Neuron (in vitro differentiated cells): ENCODE data around the gene CDIP1.

Experiments
- H2AFZ ChIP-seq: one replicate; pipeline ENCODE4 v1.6.1; 2013; ENCODE audit warnings: low read depth, mild to moderate bottlenecking, inconsistent platforms, low read length, moderate library complexity
- H3K27me3 ChIP-seq: one replicate; pipeline ENCODE4 v1.6.1; 2013; ENCODE audit warnings: low read length; ENCODE audit not compliant: insufficient read depth
- H3K36me3 ChIP-seq: one replicate; pipeline ENCODE4 v1.6.1; 2013; ENCODE audit warnings: low read length; ENCODE audit not compliant: insufficient read depth
- H3K4me1 ChIP-seq: one replicate; pipeline ENCODE4 v1.6.1; 2013; ENCODE audit warnings: low read length; ENCODE audit not compliant: insufficient read depth
- H3K4me3 ChIP-seq: 2 replicates; pipeline ENCODE4 v1.5.1; 2013; ENCODE audit warnings: mild to moderate bottlenecking, low read length, moderate library complexity
- H3K9me3 ChIP-seq: one replicate; pipeline ENCODE4 v1.6.1; 2013; ENCODE audit warnings: low read length

CDIP1 gene

GRCh38 chr16:4488499-4488967 lies 50.0 kb downstream of the CDIP1 start:
- H3K4me1 ChIP-seq: peaks cover 4% of the 10 kb centered on the region
- H3K36me3 ChIP-seq: no peaks in the 10 kb centered on the region
- no peaks in the 10 kb centered on the region for H3K27me3 ChIP-seq
- H3K4me3 ChIP-seq: no peak overlapping the region
- H2AFZ ChIP-seq: no peak overlapping the region
- no peaks in the 10 kb centered on the region for H3K9me3 ChIP-seq

DNA sequence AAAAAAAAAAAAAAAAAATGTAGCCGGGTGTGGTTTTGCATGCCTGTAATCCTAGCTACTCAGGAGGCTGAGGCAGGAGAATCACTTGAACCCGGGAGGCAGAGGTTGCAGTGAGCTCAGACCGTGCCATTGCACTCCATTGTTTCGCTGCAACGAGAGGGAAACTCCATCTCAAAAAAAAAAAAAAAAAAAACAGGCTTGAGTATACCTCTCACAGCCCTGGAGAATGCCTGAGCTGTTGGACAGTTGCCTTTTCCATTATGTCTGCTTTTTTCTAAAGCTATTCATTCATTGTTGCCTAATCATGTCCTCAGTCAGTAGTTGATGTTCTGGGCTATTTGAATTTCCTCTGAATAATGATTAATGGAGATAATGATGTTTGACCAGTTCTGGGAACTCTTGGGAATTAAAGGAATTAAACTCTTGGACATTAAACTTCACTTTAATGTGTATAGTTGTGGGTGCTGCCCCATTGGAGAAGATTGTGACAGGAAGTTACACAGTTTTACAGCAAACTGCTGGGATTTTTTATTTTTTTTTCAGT lies 50.5 kb downstream of the CDIP1 start:
- Histone ChIP-seq H3K4me3 (no peak overlapping the region), H3K27me3 (no peaks in the 10 kb centered on the region), H3K9me3 (no peaks in the 10 kb centered on the region), H3K4me1 (peaks cover 4% of the 10 kb centered on the region), H2AFZ (no peak overlapping the region), H3K36me3 (no peaks in the 10 kb centered on the region)

GRCh38 chr16:4486126-4486893 lies 52.3 kb downstream of the CDIP1 start:
- H3K36me3 ChIP-seq: no peaks in the 10 kb centered on the region
- H3K4me1 ChIP-seq: peaks cover 4% of the 10 kb centered on the region
- H3K4me3 ChIP-seq: no peak overlapping the region
- no peak overlapping the region for H2AFZ ChIP-seq
- H3K27me3 ChIP-seq: no peaks in the 10 kb centered on the region
- H3K9me3 ChIP-seq: no peaks in the 10 kb centered on the region

DNA sequence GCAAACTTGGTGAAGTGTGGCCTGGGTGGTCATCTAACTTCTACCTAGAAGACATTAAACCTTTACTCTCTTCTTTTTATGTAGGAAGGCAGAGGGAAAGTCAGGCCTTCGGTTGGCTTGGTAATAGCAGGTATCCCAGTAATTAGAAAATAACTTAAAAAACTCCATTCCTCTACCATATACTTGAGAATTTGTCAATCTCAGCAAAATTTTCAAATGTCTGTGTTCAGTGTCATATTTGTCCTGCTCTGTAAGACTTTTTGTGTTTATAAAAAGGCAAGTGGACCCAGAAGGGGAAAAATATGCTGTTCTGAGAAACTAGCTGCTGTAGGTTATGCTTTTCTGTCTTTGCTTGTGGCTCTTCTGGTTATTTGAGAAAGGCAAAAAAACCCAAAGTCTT lies 56.6 kb downstream of the CDIP1 start:
- no peak overlapping the region for H2AFZ ChIP-seq
- H3K4me1 ChIP-seq: no peaks in the 10 kb centered on the region
- no peaks in the 10 kb centered on the region for H3K9me3 ChIP-seq
- H3K27me3 ChIP-seq: no peaks in the 10 kb centered on the region
- H3K36me3 ChIP-seq: no peaks in the 10 kb centered on the region
- H3K4me3 ChIP-seq: no peak overlapping the region

DNA sequence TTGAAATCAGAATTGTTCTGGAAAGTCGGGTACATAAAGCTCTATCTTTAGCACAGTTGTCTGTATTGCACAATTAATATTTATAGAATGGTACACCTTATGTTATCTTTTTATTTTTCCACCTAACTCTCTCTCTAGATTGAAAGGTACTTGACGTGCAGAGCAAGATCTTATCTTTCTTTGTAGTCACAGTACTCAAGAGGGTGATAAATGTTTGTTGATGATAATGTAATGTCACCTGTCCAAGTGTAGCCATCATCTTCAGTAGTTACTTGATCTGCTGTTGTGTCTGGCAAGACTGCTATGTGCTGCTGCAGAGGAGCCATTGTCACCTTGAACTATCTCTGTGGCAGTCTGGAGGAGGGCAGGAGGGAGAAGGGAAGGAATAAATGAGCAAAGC lies 57.0 kb downstream of the CDIP1 start:
- no peak overlapping the region for H3K4me3 ChIP-seq
- no peaks in the 10 kb centered on the region for H3K27me3 ChIP-seq
- no peaks in the 10 kb centered on the region for H3K9me3 ChIP-seq
- no peak overlapping the region for H2AFZ ChIP-seq
- no peaks in the 10 kb centered on the region for H3K4me1 ChIP-seq
- H3K36me3 ChIP-seq: no peaks in the 10 kb centered on the region

GRCh38 chr16:4477966-4478365 lies 60.6 kb downstream of the CDIP1 start:
- Histone ChIP-seq H3K36me3 (no peaks in the 10 kb centered on the region), H2AFZ (no peak overlapping the region), H3K27me3 (no peaks in the 10 kb centered on the region), H3K9me3 (no peaks in the 10 kb centered on the region), H3K4me3 (no peak overlapping the region), H3K4me1 (no peaks in the 10 kb centered on the region)

DNA sequence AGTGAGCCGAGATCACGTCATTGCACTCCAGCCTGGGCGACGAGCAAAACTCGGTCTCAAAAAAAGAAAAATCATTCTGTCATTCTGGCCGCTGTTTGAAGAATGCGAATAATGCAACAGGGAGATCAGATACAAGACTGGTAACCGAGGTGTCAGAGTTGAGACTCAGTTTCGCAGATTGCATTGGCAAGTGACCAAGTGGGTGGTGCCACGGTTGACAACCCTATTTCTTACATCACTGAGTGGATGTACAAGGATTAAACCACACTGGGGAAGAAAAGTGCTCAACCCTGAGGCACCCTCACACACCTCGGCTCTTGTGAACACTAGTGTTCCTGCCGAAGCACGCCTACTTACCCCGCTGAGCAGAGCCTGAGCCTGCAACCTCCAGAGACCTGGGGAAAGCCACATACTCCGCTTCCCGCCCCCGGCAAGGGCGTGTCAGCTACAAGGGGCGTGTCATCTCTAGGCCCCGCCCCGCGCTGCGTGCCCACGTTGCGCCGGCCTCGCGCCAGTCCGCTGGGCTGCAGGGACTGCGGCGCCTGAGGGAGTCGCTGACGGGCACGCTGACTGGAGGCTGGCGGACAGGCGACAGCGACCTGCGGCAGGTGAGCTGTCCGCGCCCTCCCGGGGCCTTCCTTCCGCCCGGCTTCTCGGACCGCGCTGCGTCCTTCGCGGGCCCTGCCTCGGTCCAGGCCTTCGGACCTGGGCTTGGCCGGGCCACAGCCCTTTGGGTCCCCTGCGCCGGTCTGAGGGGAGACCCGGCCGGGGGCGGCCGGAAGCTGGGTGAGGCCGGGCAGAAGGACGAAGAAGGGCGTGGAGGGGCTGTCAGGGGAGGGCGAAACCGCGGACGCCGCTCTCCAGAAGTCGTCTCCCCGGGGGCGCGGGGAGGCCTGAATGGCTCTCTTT lies 62.4 kb downstream of the CDIP1 start, which contains the start of gene HMOX2:
HMOX2 (plus strand) TSS at position 519 of the 909 bp plus-strand sequence. CDS start 29,127 bp downstream, outside the sequence.
- no peaks in the 10 kb centered on the region for H3K36me3 ChIP-seq
- peak within 1 kb of the TSS; percentile 75 for H3K4me3 ChIP-seq
- peak within 1 kb of the TSS; percentile 89 for H2AFZ ChIP-seq
- no peaks in the 10 kb centered on the region for H3K4me1 ChIP-seq
- no peaks in the 10 kb centered on the region for H3K9me3 ChIP-seq
- no peaks in the 10 kb centered on the region for H3K27me3 ChIP-seq

DNA sequence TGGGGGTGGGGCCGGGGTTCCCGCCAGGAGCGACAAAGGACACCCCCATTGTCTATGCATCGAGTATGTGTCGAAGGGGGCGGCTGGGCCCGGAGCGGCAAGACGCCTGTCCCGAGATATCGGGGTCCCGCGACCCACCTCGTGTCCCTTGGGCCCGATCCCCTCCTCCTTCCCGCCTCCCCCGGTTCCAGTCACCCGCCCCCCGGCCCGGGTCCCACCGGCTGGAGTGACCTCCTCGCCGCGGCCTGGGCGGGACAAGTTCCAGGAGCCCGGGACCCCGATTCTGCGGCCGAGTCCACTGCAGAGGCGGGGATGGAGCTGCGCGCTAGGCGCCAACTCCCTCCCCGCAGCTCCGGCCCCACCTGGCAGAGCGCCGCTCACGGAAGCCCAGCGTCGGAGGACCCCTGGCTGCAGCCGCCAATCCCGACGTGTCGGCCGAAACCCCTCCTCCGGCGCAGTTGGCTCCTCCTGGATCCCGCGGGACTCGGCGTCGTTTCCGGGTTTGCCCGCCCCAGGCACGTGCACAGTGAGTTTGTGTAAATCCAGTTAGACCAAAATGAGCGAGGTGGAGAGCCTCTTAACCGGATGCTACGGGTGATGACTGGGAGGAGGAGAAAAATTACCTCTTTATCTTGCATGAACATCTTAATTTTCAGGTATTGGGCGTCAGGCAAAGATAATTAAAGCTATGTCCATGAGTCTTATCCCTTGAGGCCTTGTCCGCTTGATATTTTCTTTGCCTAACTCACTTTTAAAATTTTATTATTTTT lies 64.2 kb downstream of the CDIP1 start, which contains the start of gene NMRAL1:
NMRAL1 (minus strand) TSS at position 434 of the 770 bp plus-strand sequence. CDS start 493 bp downstream, outside the sequence.
- H3K9me3 ChIP-seq: no peaks in the 10 kb centered on the region
- no peaks in the 10 kb centered on the region for H3K4me1 ChIP-seq
- no peaks in the 10 kb centered on the region for H3K27me3 ChIP-seq
- no peaks in the 10 kb centered on the region for H3K36me3 ChIP-seq
- peak within 1 kb of the TSS; percentile 73 for H2AFZ ChIP-seq
- peak within 1 kb of the TSS; percentile 46 for H3K4me3 ChIP-seq

GRCh38 chr16:4472880-4473279 lies 65.7 kb downstream of the CDIP1 start:
- Histone ChIP-seq H3K9me3 (no peaks in the 10 kb centered on the region), H3K36me3 (no peaks in the 10 kb centered on the region), H3K4me3 (no peak overlapping the region), H3K4me1 (no peaks in the 10 kb centered on the region), H3K27me3 (no peaks in the 10 kb centered on the region), H2AFZ (no peak overlapping the region)

GRCh38 chr16:4471869-4472268 lies 66.7 kb downstream of the CDIP1 start:
- H2AFZ ChIP-seq: no peak overlapping the region
- no peak overlapping the region for H3K4me3 ChIP-seq
- H3K4me1 ChIP-seq: no peaks in the 10 kb centered on the region
- no peaks in the 10 kb centered on the region for H3K36me3 ChIP-seq
- no peaks in the 10 kb centered on the region for H3K9me3 ChIP-seq
- no peaks in the 10 kb centered on the region for H3K27me3 ChIP-seq

DNA sequence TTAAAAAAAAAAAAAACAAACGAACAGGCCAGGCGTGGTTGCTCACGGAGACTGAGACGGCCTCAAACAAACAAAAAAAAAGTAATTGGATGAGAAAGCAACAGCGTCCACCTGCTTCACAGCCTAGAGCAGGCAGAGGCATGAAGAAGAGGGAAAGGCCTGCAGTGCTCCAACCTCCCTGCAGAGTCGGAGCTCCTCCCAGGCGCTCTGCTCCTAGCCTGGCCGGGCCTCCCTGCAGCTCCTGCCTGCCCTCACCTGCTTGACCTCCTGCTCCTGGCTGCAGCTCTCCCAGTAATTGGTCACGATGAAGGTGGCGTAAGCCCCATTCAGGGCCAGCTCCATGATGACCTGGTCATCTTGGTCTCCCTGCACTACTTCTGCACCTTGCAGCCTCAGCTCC lies 69.6 kb downstream of the CDIP1 start:
- Histone ChIP-seq H2AFZ (no peak overlapping the region), H3K4me3 (no peak overlapping the region), H3K9me3 (no peaks in the 10 kb centered on the region), H3K27me3 (no peaks in the 10 kb centered on the region), H3K36me3 (no peaks in the 10 kb centered on the region), H3K4me1 (no peaks in the 10 kb centered on the region)

GRCh38 chr16:4467916-4468315 lies 70.7 kb downstream of the CDIP1 start:
- H3K27me3 ChIP-seq: no peaks in the 10 kb centered on the region
- no peaks in the 10 kb centered on the region for H3K36me3 ChIP-seq
- no peak overlapping the region for H2AFZ ChIP-seq
- H3K4me3 ChIP-seq: no peak overlapping the region
- H3K9me3 ChIP-seq: no peaks in the 10 kb centered on the region
- no peaks in the 10 kb centered on the region for H3K4me1 ChIP-seq
